MCF 10A (cell line): ENCODE results near the gene NOXO1. TPM values are rescaled to one million over a fixed set of nuclear protein-coding genes. Genes with fewer than 3 reads are reported as not detected.

Source experiments
- BruUV-seq: library from RNA; stranded (reverse); fragments of 400-500 nt; replicated peaks from 2 replicates; lab custom pipeline; 2021; lab: Mats Ljungman, UMichigan
- CTCF ChIA-PET: fragments of 300-600 bp; sonication (Branson Sonifier 250); formaldehyde crosslinking; extraction: SDS; loops from one replicate; lab custom pipeline; 2021; ENCODE audit warnings: antibody characterized with exemption, inconsistent platforms; lab: Yijun Ruan, JAX
- POLR2A ChIA-PET: fragments of 300-600, 350-650 bp; sonication (Branson Sonifier 250); formaldehyde crosslinking; extraction: SDS; loops from one replicate; lab custom pipeline; 2020; ENCODE audit warnings: antibody characterized with exemption, inconsistent platforms; lab: Yijun Ruan, JAX
- DNase-seq: peaks from one replicate; pipeline ENCODE4 v3.0.0-alpha.2; 2018; ENCODE audit not compliant: unreplicated experiment
- H3K27ac Mint-ChIP-seq: one replicate; pipeline ENCODE4 v1.8.0; 2022; ENCODE audit warnings: mild to moderate bottlenecking, low read depth, mixed read lengths; ENCODE audit not compliant: unreplicated experiment
- H3K27me3 Mint-ChIP-seq: one replicate; pipeline ENCODE4 v1.8.0; 2022; ENCODE audit warnings: mixed read lengths; ENCODE audit not compliant: insufficient read depth, unreplicated experiment
- H3K36me3 Mint-ChIP-seq: one replicate; pipeline ENCODE4 v1.8.0; 2022; ENCODE audit warnings: mild to moderate bottlenecking, moderate library complexity, mixed read lengths; ENCODE audit not compliant: insufficient read depth, unreplicated experiment
- H3K4me1 Mint-ChIP-seq: one replicate; pipeline ENCODE4 v1.8.0; 2022; ENCODE audit warnings: mixed read lengths; ENCODE audit not compliant: insufficient read depth, unreplicated experiment
- H3K4me3 Mint-ChIP-seq: one replicate; pipeline ENCODE4 v1.8.0; 2022; ENCODE audit warnings: mild to moderate bottlenecking, moderate library complexity, mixed read lengths; ENCODE audit not compliant: unreplicated experiment
- H3K9me3 Mint-ChIP-seq: one replicate; pipeline ENCODE4 v1.8.0; 2022; ENCODE audit warnings: mixed read lengths; ENCODE audit not compliant: unreplicated experiment
- CTCF ChIP-seq: fragments of 200-600 bp; IDR thresholded peaks from one replicate; pipeline ENCODE4 v1.8.0; 2022; ENCODE audit warnings: antibody characterized with exemption, mild to moderate bottlenecking; ENCODE audit not compliant: unreplicated experiment
- intact Hi-C: fragments of 100-400 bp; cut with micrococcal nuclease; formaldehyde crosslinking; loops from 2 replicates; pipeline ENCODE4 v1.14.1; 2022
- total RNA-seq: library from RNA; stranded (reverse); gene quantifications from 2 replicates; pipeline ENCODE4 v1.2.3, GENCODE V29; 2022

The NOXO1 gene
- total RNA-seq, 1 experiment from 2014 or later, result 1.1 TPM

- no peaks in the 10 kb centered on the region for H3K27me3 Mint-ChIP-seq
- CTCF ChIA-PET, result interaction anchor here (0.5 kb wide), 1 partner anchor 84 kb away, joined by 3 read pairs; no protein-coding TSS in a partner anchor
- POLR2A ChIA-PET, result interaction anchor here (0.6 to 2.1 kb wide), 2 partner anchors 18 to 47 kb away, joined by 3 to 5 read pairs; partner anchors contain the start of gene RPS2
Measured at GRCh38 chr16:1946495-1947368, 34.5 kb downstream of the NOXO1 start.

DNA sequence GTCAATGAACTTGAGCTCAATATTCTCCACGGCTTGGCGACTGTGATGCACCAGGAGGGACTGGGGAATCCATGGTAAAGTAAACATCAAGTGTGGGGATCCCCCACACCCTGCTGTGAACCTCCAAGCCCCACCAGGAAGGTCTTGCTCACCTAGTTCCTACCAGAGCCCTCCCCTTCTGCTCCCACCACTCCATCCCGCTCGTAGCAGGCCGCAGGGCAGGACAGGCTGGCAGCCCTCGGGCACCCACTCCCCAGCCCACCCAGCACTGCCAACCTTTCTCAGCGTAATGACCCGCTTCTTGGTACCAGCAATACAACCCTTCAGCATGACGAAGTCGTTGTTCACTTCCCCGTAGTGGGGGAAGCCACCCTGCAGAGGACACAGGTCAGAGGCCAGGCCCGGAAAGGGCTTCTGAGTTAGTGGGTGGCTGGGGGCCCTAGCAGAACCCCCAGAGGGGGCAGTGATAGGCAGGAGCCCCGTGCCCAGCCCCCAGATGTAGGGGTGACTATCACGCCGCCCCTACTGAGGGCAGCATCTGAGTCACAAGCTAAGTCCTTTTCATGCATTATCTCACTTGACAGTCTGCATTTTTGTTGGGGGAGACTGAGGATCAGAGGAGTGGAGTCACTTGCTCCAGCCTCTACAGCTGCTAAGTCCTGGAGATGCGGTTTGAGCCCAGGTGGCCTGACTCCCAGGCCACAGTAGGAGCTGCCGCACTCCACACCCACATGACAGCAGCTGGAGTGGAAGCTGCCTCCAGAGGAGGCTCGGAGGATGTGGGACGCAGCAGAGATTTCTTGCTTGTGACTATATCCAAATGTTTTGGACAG, 35.5 kb downstream of the NOXO1 start:
- Mint-ChIP-seq H3K27ac (no peak overlapping the region), H3K4me3 (no peak overlapping the region), H3K27me3 (no peaks in the 10 kb centered on the region), H3K4me1 (peaks cover 5% of the 10 kb centered on the region), H3K9me3 (no peaks in the 10 kb centered on the region), H3K36me3 (no peaks in the 10 kb centered on the region)
- intact Hi-C loops, result no loop called here
- ChIA-PET POLR2A (interaction anchor here (2.1 kb wide), 1 partner anchor 19 kb away, joined by 5 read pairs; the partner anchor contains the start of gene RPS2), CTCF (interaction anchor here (1.0 kb wide), 1 partner anchor 80 kb away, joined by 3 read pairs; no protein-coding TSS in a partner anchor)
- no TSS peak for BruUV-seq
- TF ChIP-seq CTCF, result no peak
- DNase-seq, result no peak

More at GRCh38 chr16:1946495-1947368, 34.5 kb downstream of the NOXO1 start:
- no peak overlapping the region for H3K27ac Mint-ChIP-seq
- no peaks in the 10 kb centered on the region for H3K36me3 Mint-ChIP-seq
- no peak for TF ChIP-seq CTCF
- no peak overlapping the region for H3K4me3 Mint-ChIP-seq
- no peak for DNase-seq
- no TSS peak for BruUV-seq
- H3K4me1 Mint-ChIP-seq, result peaks cover 5% of the 10 kb centered on the region
- intact Hi-C loops, result no loop called here
- H3K9me3 Mint-ChIP-seq, result no peaks in the 10 kb centered on the region

GRCh38 chr16:1944612-1945199, 36.6 kb downstream of the NOXO1 start:
- peak overlapping the region; percentile 16 for H3K4me3 Mint-ChIP-seq
- H3K27me3 Mint-ChIP-seq, result no peaks in the 10 kb centered on the region
- POLR2A ChIA-PET, result interaction anchor here (2.1 to 2.8 kb wide), 3 partner anchors 16 to 20 kb away, joined by 5 to 33 read pairs (median 12); partner anchors contain the start of genes NDUFB10 and RPS2
- CTCF ChIA-PET, result no interaction called here
- no peak for TF ChIP-seq CTCF
- DNase-seq, result no peak
- BruUV-seq, result no TSS peak
- H3K4me1 Mint-ChIP-seq, result peaks cover 5% of the 10 kb centered on the region
- peaks cover 8% of the 10 kb centered on the region for H3K36me3 Mint-ChIP-seq
- H3K27ac Mint-ChIP-seq, result no peak overlapping the region
- H3K9me3 Mint-ChIP-seq, result no peaks in the 10 kb centered on the region
- intact Hi-C loops, result no loop called here
